ENCODE measurements around the gene XRCC4. TPM values are rescaled to one million over a fixed set of nuclear protein-coding genes. Genes with fewer than 3 reads are reported as not detected.

The XRCC4 gene
- total and polyA plus RNA-seq, 2 of the 13 experiments (the other 11 are each of a cell fraction or from before 2014, with no cell fraction given): 2.8 to 12.6 TPM

GRCh38 chr5:83281176-83281575, 203.8 kb downstream of the XRCC4 start (continued):
- TF ChIP-seq SIX1 (CRISPR knock-in tag; IDR thresholded peaks at IDR 0.05; ENCODE audit: borderline replicate concordance): no peak

GRCh38 chr5:83281658-83282057, 204.3 kb downstream of the XRCC4 start:
- no peak overlapping the region for H2AFZ ChIP-seq (ENCODE audit: low read length)
- CTCF ChIA-PET (ENCODE audit: low intra/inter-chr PET ratio, low total read pairs): no interaction called here
- FAIRE-seq (no peak), ATAC-seq (no peak), DNase-seq (ENCODE audit: low spot score) (no peak)
- H3K36me3 ChIP-seq (replicated peaks in 1 of 2; ENCODE audit: control insufficient read depth in 1 of 2, insufficient read depth in 2 of 2, low read length in 2 of 2): no peaks in the 10 kb centered on the region
- H3K4me1 ChIP-seq (ENCODE audit: insufficient read depth, low read length): no peaks in the 10 kb centered on the region
- BruUV-seq (replicated peaks): no TSS peak
- no peak overlapping the region for H3K9ac ChIP-seq (ENCODE audit: insufficient read depth, low read depth, low read length)
- in situ Hi-C loops (cut with HindIII; ENCODE audit: extremely low pct_ligation_motif_present, low pct_unique_long_range_greater_than_20kb): no loop called here
- H3K27ac ChIP-seq (ENCODE audit: extremely low read length, insufficient read depth, low read length): no peak overlapping the region
- H3K4me3 ChIP-seq (replicated peaks in 1 of 3; ENCODE audit: insufficient read depth in 1 of 3, low read depth in 2 of 3, low read length in 3 of 3): no peak overlapping the region
- TF ChIP-seq ZBTB33 (CRISPR knock-in tag; IDR thresholded peaks at IDR 0.05) (no peak), MTA1 (CRISPR knock-in tag; IDR thresholded peaks at IDR 0.05; ENCODE audit: borderline replicate concordance) (no peak), TBL1XR1 (IDR thresholded peaks at IDR 0.05; ENCODE audit: borderline replicate concordance, low read length, partially characterized antibody) (no peak)
- no peaks in the 10 kb centered on the region for H3K27me3 ChIP-seq (ENCODE audit: control insufficient read depth in 1 of 2, insufficient read depth in 2 of 2, low read length in 2 of 2)
- no peak overlapping the region for H3K4me2 ChIP-seq (ENCODE audit: low read depth, low read length)
- no peaks in the 10 kb centered on the region for H4K20me1 ChIP-seq (ENCODE audit: insufficient read depth, low read length)
- POLR2A ChIA-PET: no interaction called here
- no peaks in the 10 kb centered on the region for H3K79me2 ChIP-seq (ENCODE audit: insufficient read depth, low read length)
- intact Hi-C loops (cut with micrococcal nuclease; ENCODE audit: unreplicated experiment): no loop called here
- no peaks in the 10 kb centered on the region for H3K9me3 ChIP-seq (ENCODE audit: low read length)

- BruUV-seq (replicated peaks): no TSS peak
- H3K4me3 ChIP-seq (replicated peaks in 1 of 3; ENCODE audit: insufficient read depth in 1 of 3, low read depth in 2 of 3, low read length in 3 of 3): no peak overlapping the region
- no peaks in the 10 kb centered on the region for H3K36me3 ChIP-seq (replicated peaks in 1 of 2; ENCODE audit: control insufficient read depth in 1 of 2, insufficient read depth in 2 of 2, low read length in 2 of 2)
- POLR2A ChIA-PET: no interaction called here
- H3K4me2 ChIP-seq (ENCODE audit: low read depth, low read length): no peak overlapping the region
- intact Hi-C loops (cut with micrococcal nuclease; ENCODE audit: unreplicated experiment) (no loop called here), in situ Hi-C loops (cut with HindIII; ENCODE audit: extremely low pct_ligation_motif_present, low pct_unique_long_range_greater_than_20kb) (no loop called here)
- H3K9me3 ChIP-seq (ENCODE audit: low read length): no peaks in the 10 kb centered on the region
- ATAC-seq (no peak), DNase-seq (ENCODE audit: low spot score) (no peak), FAIRE-seq (no peak)
- H3K27ac ChIP-seq (ENCODE audit: extremely low read length, insufficient read depth, low read length): no peak overlapping the region
- no peaks in the 10 kb centered on the region for H4K20me1 ChIP-seq (ENCODE audit: insufficient read depth, low read length)
- H3K4me1 ChIP-seq (ENCODE audit: insufficient read depth, low read length): no peaks in the 10 kb centered on the region
- H2AFZ ChIP-seq (ENCODE audit: low read length): no peak overlapping the region
- WGBS (ENCODE audit: low lambda C conversion rate): 68% methylated on average over 3 of the region's 3 CpGs
- CTCF ChIA-PET (ENCODE audit: low intra/inter-chr PET ratio, low total read pairs): no interaction called here
- H3K9ac ChIP-seq (ENCODE audit: insufficient read depth, low read depth, low read length): no peak overlapping the region
- no peaks in the 10 kb centered on the region for H3K27me3 ChIP-seq (ENCODE audit: control insufficient read depth in 1 of 2, insufficient read depth in 2 of 2, low read length in 2 of 2)
- no peaks in the 10 kb centered on the region for H3K79me2 ChIP-seq (ENCODE audit: insufficient read depth, low read length)
- TF ChIP-seq MAZ (IDR thresholded peaks at IDR 0.05; ENCODE audit: borderline replicate concordance, low read depth, low read length): no peak
- no peak for TF ChIP-seq MAZ (CRISPR knock-in tag; IDR thresholded peaks at IDR 0.05; ENCODE audit: low read depth)
- no peak for TF ChIP-seq ZNF513 (CRISPR knock-in tag; conservative IDR thresholded peaks at IDR 0.05)
- TF ChIP-seq NKX3-1 (CRISPR knock-in tag; IDR thresholded peaks at IDR 0.05): no peak
- no peak for TF ChIP-seq FOXO1 (CRISPR knock-in tag; IDR thresholded peaks at IDR 0.05)
- TF ChIP-seq ZNF383 (CRISPR knock-in tag; IDR thresholded peaks at IDR 0.05; ENCODE audit: borderline replicate concordance): no peak
- TF ChIP-seq SRSF9 (IDR thresholded peaks at IDR 0.05; ENCODE audit: borderline replicate concordance, insufficient read depth, low read depth, low read length, poor library complexity, severe bottlenecking): no peak
- no peak for TF ChIP-seq KDM4B (CRISPR knock-in tag; IDR thresholded peaks at IDR 0.05)
- no peak for TF ChIP-seq KDM2A (CRISPR knock-in tag; IDR thresholded peaks at IDR 0.05; ENCODE audit: borderline replicate concordance, low read depth)
Measured at GRCh38 chr5:83283761-83284160, 206.4 kb downstream of the XRCC4 start.
